ENCODE results near the gene PHF14.

The PHF14 gene

GRCh38 chr7:10998996-10999757 lies 25.5 kb downstream of the PHF14 start:
- ChIA-PET CTCF (no interaction called here), POLR2A (no interaction called here)
- no peak for DNase-seq (ENCODE audit: low read depth, low spot score)
- H3K4me3 ChIP-seq (ENCODE audit: low read depth, low read length): no peak overlapping the region
- TF ChIP-seq CTCF (IDR thresholded peaks at IDR 0.05; ENCODE audit: insufficient read depth, low read length, missing control alignments): no peak

GRCh38 chr7:11005202-11005601 lies 31.5 kb downstream of the PHF14 start:
- POLR2A ChIA-PET: no interaction called here
- no peak for TF ChIP-seq CTCF (IDR thresholded peaks at IDR 0.05; ENCODE audit: insufficient read depth, low read length, missing control alignments)
- no peak overlapping the region for H3K4me3 ChIP-seq (ENCODE audit: low read depth, low read length)
- CTCF ChIA-PET: interaction anchor here (0.7 kb wide), 1 partner anchor 11 kb away, joined by 3 read pairs; no protein-coding TSS in a partner anchor
- DNase-seq (ENCODE audit: low read depth, low spot score): no peak

GRCh38 chr7:11006291-11006690 lies 32.6 kb downstream of the PHF14 start:
- CTCF ChIA-PET: no interaction called here
- DNase-seq (ENCODE audit: low read depth, low spot score): no peak
- TF ChIP-seq CTCF (IDR thresholded peaks at IDR 0.05; ENCODE audit: insufficient read depth, low read length, missing control alignments): no peak
- H3K4me3 ChIP-seq (ENCODE audit: low read depth, low read length): no peak overlapping the region
- POLR2A ChIA-PET: no interaction called here

- H3K4me3 ChIP-seq (ENCODE audit: low read depth, low read length): no peak overlapping the region
- CTCF ChIA-PET: no interaction called here
- TF ChIP-seq CTCF (IDR thresholded peaks at IDR 0.05; ENCODE audit: insufficient read depth, low read length, missing control alignments): no peak
- no peak for DNase-seq (ENCODE audit: low read depth, low spot score)
- POLR2A ChIA-PET: no interaction called here
These were observed 36.0 kb downstream of the PHF14 start for GRCh38 chr7:11009631-11010030.

- ChIA-PET POLR2A (no interaction called here), CTCF (no interaction called here)
- TF ChIP-seq CTCF (IDR thresholded peaks at IDR 0.05; ENCODE audit: insufficient read depth, low read length, missing control alignments): no peak
- no peak for DNase-seq (ENCODE audit: low read depth, low spot score)
- H3K4me3 ChIP-seq (ENCODE audit: low read depth, low read length): no peak overlapping the region
These were observed 47.8 kb downstream of the PHF14 start for GRCh38 chr7:11021468-11021867.

- no peak overlapping the region for H3K4me3 ChIP-seq (ENCODE audit: low read depth, low read length)
- ChIA-PET CTCF (no interaction called here), POLR2A (no interaction called here)
- DNase-seq (ENCODE audit: low read depth, low spot score): no peak
- no peak for TF ChIP-seq CTCF (IDR thresholded peaks at IDR 0.05; ENCODE audit: insufficient read depth, low read length, missing control alignments)
These were observed 53.0 kb downstream of the PHF14 start for GRCh38 chr7:11026452-11027359.
